Vagina (tissue), 2 donors: ENCODE measurements around the gene XPNPEP2.

Source experiments
- CTCF ChIP-seq, 3 experiments: fragments of 450-650 bp in 2 of 3; fragments of 200-600 bp in 1 of 3; sonication (generic) in 1 of 3; IDR thresholded peaks; one replicate each; pipeline ENCODE4 v1.5.1; 2017 to 2019; ENCODE audit warnings: antibody characterized with exemption in 3 of 3, mild to moderate bottlenecking in 2 of 3, moderate library complexity in 2 of 3
- POLR2A ChIP-seq, 2 donors: fragments of 450-650 bp; IDR thresholded peaks; one replicate each; pipeline ENCODE4 v1.6.1; 2017; ENCODE audit warnings: antibody characterized with exemption in 2 of 2, mild to moderate bottlenecking in 2 of 2, moderate library complexity in 2 of 2
- POLR2AphosphoS5 ChIP-seq, 2 donors: sonication (generic); formaldehyde crosslinking; IDR thresholded peaks; one replicate each; pipeline ENCODE4 v1.9.0; 2017; ENCODE audit warnings: antibody characterized with exemption in 2 of 2, mild to moderate bottlenecking in 2 of 2, low read depth in 1 of 2; ENCODE audit not compliant: insufficient read depth in 1 of 2

GRCh38 chrX:129731228-129731627, 7.6 kb upstream of the XPNPEP2 start:
- TF ChIP-seq POLR2A (IDR thresholded peaks at IDR 0.05) (no peak), CTCF (IDR thresholded peaks at IDR 0.05) (no peak), POLR2AphosphoS5 (IDR thresholded peaks at IDR 0.05; ENCODE audit: insufficient read depth in 1 of 2, low read depth in 1 of 2) (no peak)
